ENCODE measurements around the gene PRKCB. TPM values are rescaled to one million over a fixed set of nuclear protein-coding genes. Genes with fewer than 3 reads are reported as not detected.

Gene PRKCB
- polyA plus RNA-seq, 1 donor (not counting 4 experiments of a cell fraction or from before 2014, with no cell fraction given): 0.18 TPM

DNA sequence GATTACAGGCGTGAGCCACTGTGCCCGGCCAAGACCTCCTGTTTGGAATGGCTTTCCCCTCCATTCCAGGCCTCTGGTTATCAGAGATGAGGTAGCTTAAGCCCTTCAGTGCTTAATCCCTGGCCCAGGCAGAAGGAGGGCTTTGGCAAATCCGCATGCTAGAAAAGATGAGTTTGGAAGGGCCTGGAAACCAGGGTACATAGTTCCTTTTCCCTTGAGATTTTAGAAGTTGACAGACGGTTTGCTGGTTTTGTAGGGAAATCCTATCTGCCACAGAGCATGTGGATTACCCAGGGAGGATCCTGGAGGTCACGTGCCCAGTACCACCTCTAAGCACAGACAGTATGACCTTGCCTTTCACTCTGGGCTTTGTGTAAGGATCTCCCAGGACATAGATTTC is 305.7 kb downstream of the PRKCB start:
- no peaks in the 10 kb centered on the region for H3K27me3 ChIP-seq (ENCODE audit: control insufficient read depth, extremely low read depth, insufficient read depth, low read length)
- DNase-seq (ENCODE audit: low read depth, low spot score) (no peak), FAIRE-seq (no peak)
- dilution Hi-C loops (cut with MboI; ENCODE audit: extremely low pct_ligation_motif_present, low sequenced_read_pairs): loop anchor here (10.0 kb wide), 1 partner anchor 67 kb away; no protein-coding TSS in a partner anchor
- no peak overlapping the region for H3K4me2 ChIP-seq (ENCODE audit: control insufficient read depth, extremely low read depth, insufficient read depth, low read depth, low read length)
- H3K79me2 ChIP-seq (ENCODE audit: control insufficient read depth, insufficient read depth, low read length): no peaks in the 10 kb centered on the region
- no peak overlapping the region for H3K9ac ChIP-seq (ENCODE audit: control insufficient read depth, extremely low read depth, insufficient read depth, low read length)
- H4K20me1 ChIP-seq (ENCODE audit: control insufficient read depth, extremely low read depth, insufficient read depth, low read length): no peaks in the 10 kb centered on the region
- H3K27ac ChIP-seq (ENCODE audit: control insufficient read depth, insufficient read depth, low read length): no peak overlapping the region
- peaks cover 2% of the 10 kb centered on the region for H3K9me3 ChIP-seq (ENCODE audit: control insufficient read depth, low read depth, low read length)
- no peaks in the 10 kb centered on the region for H3K36me3 ChIP-seq (ENCODE audit: control insufficient read depth in 2 of 2, extremely low read depth in 1 of 2, insufficient read depth in 2 of 2, low read length in 2 of 2)
- TF ChIP-seq, protein P1, sequence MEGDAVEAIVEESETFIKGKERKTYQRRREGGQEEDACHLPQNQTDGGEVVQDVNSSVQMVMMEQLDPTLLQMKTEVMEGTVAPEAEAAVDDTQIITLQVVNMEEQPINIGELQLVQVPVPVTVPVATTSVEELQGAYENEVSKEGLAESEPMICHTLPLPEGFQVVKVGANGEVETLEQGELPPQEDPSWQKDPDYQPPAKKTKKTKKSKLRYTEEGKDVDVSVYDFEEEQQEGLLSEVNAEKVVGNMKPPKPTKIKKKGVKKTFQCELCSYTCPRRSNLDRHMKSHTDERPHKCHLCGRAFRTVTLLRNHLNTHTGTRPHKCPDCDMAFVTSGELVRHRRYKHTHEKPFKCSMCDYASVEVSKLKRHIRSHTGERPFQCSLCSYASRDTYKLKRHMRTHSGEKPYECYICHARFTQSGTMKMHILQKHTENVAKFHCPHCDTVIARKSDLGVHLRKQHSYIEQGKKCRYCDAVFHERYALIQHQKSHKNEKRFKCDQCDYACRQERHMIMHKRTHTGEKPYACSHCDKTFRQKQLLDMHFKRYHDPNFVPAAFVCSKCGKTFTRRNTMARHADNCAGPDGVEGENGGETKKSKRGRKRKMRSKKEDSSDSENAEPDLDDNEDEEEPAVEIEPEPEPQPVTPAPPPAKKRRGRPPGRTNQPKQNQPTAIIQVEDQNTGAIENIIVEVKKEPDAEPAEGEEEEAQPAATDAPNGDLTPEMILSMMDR (optimal IDR thresholded peaks at IDR 0.05 in 1 of 3, IDR thresholded peaks at IDR 0.05 in 1 of 3, conservative IDR thresholded peaks at IDR 0.05 in 1 of 3; ENCODE audit: extremely low read depth in 1 of 3, insufficient read depth in 2 of 3, low read length in 3 of 3): no peak
- TF ChIP-seq EZH2 (IDR thresholded peaks at IDR 0.05; ENCODE audit: low read length): no peak
- H3K4me3 ChIP-seq (ENCODE audit: control insufficient read depth in 2 of 3, extremely low read depth in 1 of 3, insufficient read depth in 2 of 3, low read depth in 1 of 3, low read length in 3 of 3): no peak overlapping the region
- H3K4me1 ChIP-seq (ENCODE audit: control insufficient read depth, extremely low read depth, insufficient read depth, low read length): no peaks in the 10 kb centered on the region
- no peak overlapping the region for H2AFZ ChIP-seq (ENCODE audit: control insufficient read depth, low read length)
- no peaks in the 10 kb centered on the region for H3K9me1 ChIP-seq (ENCODE audit: control insufficient read depth, extremely low read depth, insufficient read depth, low read length)

DNA sequence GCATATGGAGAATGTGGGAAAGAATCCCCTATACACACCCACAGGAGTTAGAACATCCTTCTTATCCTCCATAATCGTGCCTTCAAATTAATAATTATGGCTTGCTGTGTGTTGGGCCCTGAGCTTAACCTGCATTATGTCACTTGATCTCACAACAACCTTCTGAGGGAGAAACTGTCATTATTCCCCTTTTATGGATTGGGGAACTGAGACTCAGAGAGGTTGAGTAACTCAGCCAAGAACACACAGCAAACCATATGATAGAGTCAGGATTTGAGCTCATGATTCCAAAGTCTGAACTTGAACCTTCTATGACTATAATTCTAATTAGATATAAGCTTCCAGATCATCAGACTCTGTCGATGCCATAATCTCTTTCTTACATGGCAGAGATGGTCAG is 306.1 kb downstream of the PRKCB start:
- FAIRE-seq: no peak
- dilution Hi-C loops (cut with MboI; ENCODE audit: extremely low pct_ligation_motif_present, low sequenced_read_pairs): loop anchor here (10.0 kb wide), 1 partner anchor 67 kb away; no protein-coding TSS in a partner anchor
- DNase-seq (ENCODE audit: low read depth, low spot score): no peak
- Histone ChIP-seq H3K4me2 (ENCODE audit: control insufficient read depth, extremely low read depth, insufficient read depth, low read depth, low read length) (no peak overlapping the region), H2AFZ (ENCODE audit: control insufficient read depth, low read length) (no peak overlapping the region), H3K79me2 (ENCODE audit: control insufficient read depth, insufficient read depth, low read length) (no peaks in the 10 kb centered on the region), H3K27me3 (ENCODE audit: control insufficient read depth, extremely low read depth, insufficient read depth, low read length) (no peaks in the 10 kb centered on the region), H3K4me3 (ENCODE audit: control insufficient read depth in 2 of 3, extremely low read depth in 1 of 3, insufficient read depth in 2 of 3, low read depth in 1 of 3, low read length in 3 of 3) (no peak overlapping the region), H3K36me3 (ENCODE audit: control insufficient read depth in 2 of 2, extremely low read depth in 1 of 2, insufficient read depth in 2 of 2, low read length in 2 of 2) (no peaks in the 10 kb centered on the region), H3K9ac (ENCODE audit: control insufficient read depth, extremely low read depth, insufficient read depth, low read length) (no peak overlapping the region), H3K4me1 (ENCODE audit: control insufficient read depth, extremely low read depth, insufficient read depth, low read length) (no peaks in the 10 kb centered on the region), H3K9me1 (ENCODE audit: control insufficient read depth, extremely low read depth, insufficient read depth, low read length) (no peaks in the 10 kb centered on the region), H3K27ac (ENCODE audit: control insufficient read depth, insufficient read depth, low read length) (no peak overlapping the region), H4K20me1 (ENCODE audit: control insufficient read depth, extremely low read depth, insufficient read depth, low read length) (no peaks in the 10 kb centered on the region), H3K9me3 (ENCODE audit: control insufficient read depth, low read depth, low read length) (peaks cover 2% of the 10 kb centered on the region)
- TF ChIP-seq EZH2 (IDR thresholded peaks at IDR 0.05; ENCODE audit: low read length): no peak
- TF ChIP-seq, protein P1 (optimal IDR thresholded peaks at IDR 0.05 in 1 of 3, IDR thresholded peaks at IDR 0.05 in 1 of 3, conservative IDR thresholded peaks at IDR 0.05 in 1 of 3; ENCODE audit: extremely low read depth in 1 of 3, insufficient read depth in 2 of 3, low read length in 3 of 3): no peak

Measured in keratinocyte (primary cell).